ENCODE data around the gene VEGFB. TPM values are rescaled to one million over a fixed set of nuclear protein-coding genes. Genes with fewer than 3 reads are reported as not detected.

The VEGFB gene
- total and polyA plus RNA-seq, 12 donors, result 158 to 353 (median 277) TPM

- ATAC-seq, result peak; percentile 46 to 75 (median 64)
- H3K36me3 ChIP-seq, result peaks cover 5 to 75% (median 44%) of the 10 kb centered on the region in 9 donors
Measured at GRCh38 chr11:64204464-64204989, 29.9 kb upstream of the VEGFB start.

GRCh38 chr11:64206457-64207255 is 27.7 kb upstream of the VEGFB start, which contains the start of gene FERMT3:
Gene FERMT3, plus strand, starts transcription at chr11:64206721. Its CDS starts 644 bp downstream, at chr11:64207365.
- ATAC-seq (peak; percentile 6 to 61 (median 46)), DNase-seq (peak; percentile 61 to 64)
- 76 to 82% methylated on average over 27 of the region's 27 CpGs for WGBS, 2 donors
- H3K9me3 ChIP-seq, result no peaks in the 10 kb centered on the region
- peaks cover 7 to 55% (median 39%) of the 10 kb centered on the region in 9 donors for H3K4me1 ChIP-seq
- no peaks in the 10 kb centered on the region for H3K27me3 ChIP-seq
- peaks cover 0 to 74% (median 26%) of the 10 kb centered on the region in 9 donors for H3K36me3 ChIP-seq
- intact Hi-C loops (cut with DNase I), result loop anchor here in 3 of 10 donors (5.0 kb wide), 2 partner anchors 91 to 96 kb away; partner anchors contain the start of gene CATSPERZ (in 1 of the 3)
- H3K4me3 ChIP-seq, result peak within 1 kb of the TSS in 9 of 10 donors; percentile 28 to 76 (median 51)
- peak within 1 kb of the TSS; percentile 82 to 99 (median 91) for H3K27ac ChIP-seq
- no peak for TF ChIP-seq CTCF (IDR thresholded peaks at IDR 0.05)

More at GRCh38 chr11:64204464-64204989, 29.9 kb upstream of the VEGFB start:
- no peaks in the 10 kb centered on the region for H3K27me3 ChIP-seq
- intact Hi-C loops (cut with DNase I), result loop anchor here in 7 of 10 donors (1.0 to 5.0 kb wide), 4 partner anchors 64 to 98 kb away; partner anchors contain the start of gene CATSPERZ (in 5 of the 7)
- H3K4me1 ChIP-seq, result peaks cover 7 to 55% (median 39%) of the 10 kb centered on the region in 9 donors
- peak overlapping the region in 7 of 10 donors; percentile 1 to 99 (median 28) for H3K27ac ChIP-seq
- H3K9me3 ChIP-seq, result no peaks in the 10 kb centered on the region
- DNase-seq, result peak; percentile 82 to 85
- TF ChIP-seq CTCF (IDR thresholded peaks at IDR 0.05), result peak; percentile 39 to 83 (median 73)
- no peak overlapping the region for H3K4me3 ChIP-seq
- 43 to 51% methylated on average over 7 of the region's 7 CpGs for WGBS, 2 donors

DNA sequence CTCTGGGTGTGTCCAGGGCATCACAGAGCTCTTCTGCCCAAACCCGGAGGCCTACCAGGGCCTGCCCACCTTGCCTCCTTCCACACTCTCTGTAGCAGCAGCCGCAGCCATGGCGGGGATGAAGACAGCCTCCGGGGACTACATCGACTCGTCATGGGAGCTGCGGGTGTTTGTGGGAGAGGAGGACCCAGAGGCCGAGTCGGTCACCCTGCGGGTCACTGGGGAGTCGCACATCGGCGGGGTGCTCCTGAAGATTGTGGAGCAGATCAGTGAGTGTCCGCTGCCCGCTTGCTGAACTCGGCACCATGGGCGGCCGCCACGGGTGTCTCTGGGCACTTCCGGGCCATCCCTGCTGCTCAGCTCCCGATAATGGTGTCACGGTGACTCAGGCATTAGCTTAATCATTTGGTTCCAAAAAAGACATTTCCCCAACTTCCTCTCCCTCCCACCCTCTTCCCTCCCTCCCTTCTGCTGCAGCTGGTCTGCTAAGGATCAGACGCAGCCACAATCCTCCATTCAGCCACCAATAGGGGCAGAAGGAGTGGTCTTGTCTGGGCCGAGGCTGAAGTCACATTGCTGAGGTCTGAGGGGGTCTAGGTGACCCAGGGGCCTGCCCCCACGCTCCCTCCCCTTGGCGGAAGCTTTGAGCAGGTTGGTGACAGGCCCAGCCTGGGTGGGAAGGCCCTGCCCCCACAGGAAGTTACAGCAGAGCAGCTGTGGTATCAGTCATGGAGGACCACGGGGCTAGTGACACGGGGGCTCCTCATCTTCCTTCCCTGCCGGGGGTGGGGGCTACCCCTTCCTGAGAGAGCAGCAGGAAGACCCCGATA is 26.9 kb upstream of the VEGFB start:
- Histone ChIP-seq H3K4me3 (peak overlapping the region in 9 of 10 donors; percentile 28 to 76 (median 51)), H3K27me3 (no peaks in the 10 kb centered on the region), H3K36me3 (peaks cover 0 to 74% (median 26%) of the 10 kb centered on the region in 9 donors), H3K4me1 (peaks cover 7 to 55% (median 39%) of the 10 kb centered on the region in 9 donors), H3K27ac (peak overlapping the region; percentile 82 to 99 (median 91)), H3K9me3 (no peaks in the 10 kb centered on the region)
- intact Hi-C loops (cut with DNase I), result loop anchor here in 3 of 10 donors (5.0 kb wide), 2 partner anchors 90 to 95 kb away; partner anchors contain the start of gene CATSPERZ (in 1 of the 3)
- no peak for TF ChIP-seq CTCF (IDR thresholded peaks at IDR 0.05)
- ATAC-seq (peak; percentile 54 to 76 (median 68)), DNase-seq (peak; percentile 65 to 75)
- WGBS, 2 donors, result 37% methylated on average over 30 of the region's 30 CpGs

Data from heart right ventricle (tissue), 16 donors.